ENCODE data around the gene GALT. TPM values are rescaled to one million over a fixed set of nuclear protein-coding genes. Genes with fewer than 3 reads are reported as not detected.

Gene GALT
- total and polyA plus RNA-seq, 2 of the 13 experiments (the other 11 are each of a cell fraction or from before 2014, with no cell fraction given): 40.4 to 46.3 TPM

- TF ChIP-seq CCDC6 (CRISPR knock-in tag; IDR thresholded peaks at IDR 0.05) (peak; percentile 57; the same call in 1 of the 2 replicates), GFI1 (CRISPR knock-in tag; IDR thresholded peaks at IDR 0.05; ENCODE audit: borderline replicate concordance) (peak; percentile 65; the same call in 1 of the 2 replicates), ZBTB40 (IDR thresholded peaks at IDR 0.05) (no peak), ZBTB40 (CRISPR knock-in tag; IDR thresholded peaks at IDR 0.05) (peak; percentile 44; the same call in 1 of the 2 replicates), ZNF138 (CRISPR knock-in tag; IDR thresholded peaks at IDR 0.05; ENCODE audit: low read depth) (no peak), ZMYM2 (CRISPR knock-in tag; IDR thresholded peaks at IDR 0.05) (peak; percentile 76), JUN (CRISPR knock-in tag; IDR thresholded peaks at IDR 0.05) (0 out of 2 replicates have a peak, but pooled peaks have one; percentile 35), THYN1 (CRISPR knock-in tag; IDR thresholded peaks at IDR 0.05; ENCODE audit: borderline replicate concordance, low read depth) (no peak), ESRRA (CRISPR knock-in tag; IDR thresholded peaks at IDR 0.05; ENCODE audit: low read depth) (peak; percentile 78), MXI1 (IDR thresholded peaks at IDR 0.05; ENCODE audit: borderline replicate concordance, low read depth, low read length) (peak; percentile 20; the same call in 1 of the 3 replicates), RNF2 (conservative IDR thresholded peaks at IDR 0.05; ENCODE audit: low read depth) (no peak), GATAD1 (CRISPR knock-in tag; IDR thresholded peaks at IDR 0.05) (peak; percentile 26; the same call in 1 of the 2 replicates), HNF4A (CRISPR knock-in tag; IDR thresholded peaks at IDR 0.05) (peak; percentile 99), SRSF1 (optimal IDR thresholded peaks at IDR 0.05; ENCODE audit: low read depth, low read length) (no peak), KLF11 (CRISPR knock-in tag; IDR thresholded peaks at IDR 0.05) (no peak), TP53 (CRISPR knock-in tag; conservative IDR thresholded peaks at IDR 0.05) (no peak), ZNF607 (CRISPR knock-in tag; IDR thresholded peaks at IDR 0.05; ENCODE audit: borderline replicate concordance) (peak; percentile 46; the same call in 1 of the 2 replicates), ZNF670 (CRISPR knock-in tag; IDR thresholded peaks at IDR 0.05; ENCODE audit: borderline replicate concordance) (peak; percentile 63; the same call in 1 of the 2 replicates), ELF1 (CRISPR knock-in tag; IDR thresholded peaks at IDR 0.05) (peak; percentile 49)
- TF ChIP-seq, protein P1, sequence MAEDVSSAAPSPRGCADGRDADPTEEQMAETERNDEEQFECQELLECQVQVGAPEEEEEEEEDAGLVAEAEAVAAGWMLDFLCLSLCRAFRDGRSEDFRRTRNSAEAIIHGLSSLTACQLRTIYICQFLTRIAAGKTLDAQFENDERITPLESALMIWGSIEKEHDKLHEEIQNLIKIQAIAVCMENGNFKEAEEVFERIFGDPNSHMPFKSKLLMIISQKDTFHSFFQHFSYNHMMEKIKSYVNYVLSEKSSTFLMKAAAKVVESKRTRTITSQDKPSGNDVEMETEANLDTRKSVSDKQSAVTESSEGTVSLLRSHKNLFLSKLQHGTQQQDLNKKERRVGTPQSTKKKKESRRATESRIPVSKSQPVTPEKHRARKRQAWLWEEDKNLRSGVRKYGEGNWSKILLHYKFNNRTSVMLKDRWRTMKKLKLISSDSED (CRISPR knock-in tag; IDR thresholded peaks at IDR 0.05): no peak
Measured at GRCh38 chr9:34644766-34645314, 1.6 kb upstream of the GALT start (continued).

Data from HepG2 (cell line).